Measurements from ENCODE around the gene KMT2C. TPM values are rescaled to one million over a fixed set of nuclear protein-coding genes. Genes with fewer than 3 reads are reported as not detected.

KMT2C gene
- total RNA-seq, 1 experiment from 2014 or later: 8.7 TPM

DNA sequence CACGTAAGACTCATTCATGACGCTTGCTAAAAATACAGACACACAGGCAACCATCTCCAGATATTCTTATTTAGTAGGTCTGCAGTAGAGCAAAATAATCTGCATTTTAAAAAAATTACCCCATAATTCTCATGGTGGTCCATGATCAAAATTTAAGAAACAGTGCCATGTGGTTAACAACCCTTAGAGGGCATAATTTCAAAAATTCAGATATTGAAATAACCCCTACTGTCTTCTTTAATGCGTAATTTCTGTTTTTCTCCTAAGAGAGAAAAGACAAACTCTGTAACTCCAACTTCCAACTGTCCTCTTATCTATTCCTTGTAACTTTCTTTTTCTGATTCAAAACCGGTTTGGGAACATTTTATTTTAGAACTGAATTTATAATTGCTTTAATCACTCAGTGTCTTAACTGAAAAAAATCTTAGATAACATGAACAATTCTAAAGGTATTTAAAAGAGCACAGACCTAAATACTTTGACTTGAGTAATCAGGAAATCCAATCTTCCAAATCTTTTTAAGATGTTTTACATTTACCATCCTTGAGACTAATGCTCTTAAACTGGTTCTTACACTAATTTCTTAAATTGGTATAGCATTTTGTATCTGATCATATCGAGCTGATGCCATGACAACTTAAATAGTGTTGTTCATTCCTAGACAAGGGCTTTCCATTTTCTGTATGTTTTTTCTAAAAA lies 262.3 kb downstream of the KMT2C start:
- no peaks in the 10 kb centered on the region for H3K27me3 ChIP-seq
- no peaks in the 10 kb centered on the region for H3K9me3 ChIP-seq
- no peak for DNase-seq
- no peak overlapping the region for H3K4me3 ChIP-seq
- H3K36me3 ChIP-seq: peaks cover 20% of the 10 kb centered on the region

DNA sequence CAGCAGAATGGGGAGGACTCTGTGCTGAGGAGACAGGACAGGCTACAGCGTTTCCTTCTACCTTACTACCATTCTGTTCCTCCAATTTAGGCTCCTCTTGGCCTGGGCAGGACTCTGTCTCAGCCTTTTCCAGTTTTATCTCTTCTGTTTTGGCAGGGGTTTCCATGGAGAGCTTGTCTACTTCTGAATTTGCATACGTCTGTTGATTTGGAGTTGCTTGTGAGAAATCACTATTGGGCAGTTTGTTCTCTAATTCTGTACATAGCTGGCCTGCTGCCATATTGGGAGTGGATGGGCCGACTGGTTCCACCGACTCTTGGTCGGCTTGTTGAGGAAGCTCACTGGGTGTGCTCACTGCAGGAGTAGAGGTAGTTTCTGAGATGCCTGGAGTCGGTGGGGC lies 273.5 kb downstream of the KMT2C start:
- DNase-seq: no peak
- Histone ChIP-seq H3K9me3 (no peaks in the 10 kb centered on the region), H3K4me3 (no peak overlapping the region), H3K36me3 (peaks cover 25% of the 10 kb centered on the region), H3K27me3 (no peaks in the 10 kb centered on the region)

DNA sequence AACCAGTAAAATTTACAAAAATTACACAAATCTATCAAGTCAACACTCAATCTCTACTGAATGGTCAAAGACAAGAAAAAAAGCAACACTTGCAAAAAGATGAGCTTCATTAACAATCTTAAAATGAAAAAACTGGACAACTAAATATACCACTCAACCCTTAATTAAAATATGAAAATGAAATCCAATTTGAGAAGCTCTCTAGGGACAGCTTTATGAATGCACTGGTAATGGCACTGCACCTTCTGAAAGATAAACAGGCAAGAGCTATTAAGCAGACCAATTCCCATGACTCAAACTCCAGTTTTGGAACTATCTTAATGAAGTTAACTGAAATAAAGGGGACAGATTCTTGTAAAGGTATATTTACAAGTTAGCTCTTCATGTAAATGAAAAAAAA lies 274.6 kb downstream of the KMT2C start:
- DNase-seq: no peak
- no peaks in the 10 kb centered on the region for H3K9me3 ChIP-seq
- H3K36me3 ChIP-seq: peaks cover 21% of the 10 kb centered on the region
- H3K27me3 ChIP-seq: no peaks in the 10 kb centered on the region
- H3K4me3 ChIP-seq: no peak overlapping the region

DNA sequence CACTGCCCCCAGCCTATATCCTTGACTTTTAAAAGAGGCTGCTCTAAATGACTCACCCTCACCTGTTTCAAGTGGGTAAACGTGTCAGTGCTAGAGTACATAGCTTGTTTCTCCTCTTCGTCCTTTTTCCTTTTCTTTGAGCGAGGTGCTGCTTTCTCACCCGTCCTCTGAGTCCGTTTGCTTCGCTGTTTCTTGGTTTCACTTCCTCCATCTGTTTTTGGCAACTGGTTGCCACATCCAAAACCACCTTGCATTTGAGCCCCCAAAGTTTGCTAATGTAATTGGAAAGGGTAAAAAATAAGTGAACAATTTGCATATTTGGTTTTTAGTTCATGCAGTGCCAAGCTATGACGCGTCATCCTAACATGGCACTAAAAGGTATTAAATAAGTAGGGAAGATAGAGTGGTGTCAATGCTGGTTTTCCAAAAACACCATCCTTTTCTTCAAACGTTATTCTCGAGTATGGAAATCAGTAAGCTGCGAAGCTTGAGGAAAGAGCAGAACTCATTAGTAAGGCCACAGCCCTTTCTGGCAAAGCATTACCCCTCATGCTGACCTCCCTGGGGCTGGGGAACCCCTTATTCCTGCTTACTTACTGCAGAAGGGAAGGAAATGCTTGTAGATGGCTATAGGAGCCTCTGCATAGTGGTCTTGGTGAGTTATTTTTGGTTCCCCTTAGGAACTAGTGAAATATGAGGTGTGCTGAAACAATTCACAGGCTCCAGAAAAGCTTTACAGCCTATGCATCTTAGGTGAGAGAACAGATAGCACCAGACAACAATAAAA lies 276.8 kb downstream of the KMT2C start:
- Histone ChIP-seq H3K4me3 (no peak overlapping the region), H3K9me3 (no peaks in the 10 kb centered on the region), H3K27me3 (no peaks in the 10 kb centered on the region), H3K36me3 (peaks cover 18% of the 10 kb centered on the region)
- DNase-seq: no peak

DNA sequence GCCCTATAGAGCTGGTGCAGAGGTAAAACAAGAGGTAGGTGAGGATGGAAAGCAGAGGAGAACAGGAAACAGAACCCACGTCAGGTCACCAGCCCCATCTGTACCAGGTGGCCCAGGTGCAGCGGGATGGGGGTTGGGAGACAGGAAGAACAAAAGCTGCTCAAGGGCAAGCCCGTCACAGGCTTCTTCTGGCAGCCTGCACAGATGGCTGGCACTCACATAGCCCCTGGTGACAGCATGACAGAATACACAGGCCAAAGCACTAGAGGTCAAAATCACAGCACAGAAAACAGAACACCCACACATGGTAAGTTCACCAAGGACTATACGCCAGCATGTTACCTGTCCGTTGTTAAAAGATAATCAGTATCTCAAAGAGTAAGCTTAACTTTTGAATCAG lies 283.5 kb downstream of the KMT2C start:
- Histone ChIP-seq H3K27me3 (no peaks in the 10 kb centered on the region), H3K9me3 (no peaks in the 10 kb centered on the region), H3K4me3 (no peak overlapping the region), H3K36me3 (peaks cover 14% of the 10 kb centered on the region)
- DNase-seq: no peak

DNA sequence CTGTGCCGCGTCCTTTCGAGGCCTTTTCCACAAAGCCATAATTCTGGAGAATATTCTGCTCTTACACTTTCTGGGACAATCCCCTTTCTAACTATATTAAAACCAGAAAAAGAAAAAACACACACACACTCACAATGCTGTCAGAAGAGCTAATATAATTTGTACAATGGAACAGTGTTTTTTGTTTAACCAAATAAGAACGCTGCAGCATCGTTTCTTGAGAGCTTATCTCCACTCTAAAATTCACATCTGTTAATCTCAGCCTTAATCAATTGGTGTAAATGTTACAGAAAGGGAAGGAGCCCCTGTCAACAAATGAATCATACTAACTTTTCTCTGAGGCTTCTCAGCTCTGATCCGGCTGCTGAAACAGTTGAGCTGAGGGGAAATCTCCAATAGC lies 286.4 kb downstream of the KMT2C start:
- Histone ChIP-seq H3K27me3 (no peaks in the 10 kb centered on the region), H3K4me3 (no peak overlapping the region), H3K9me3 (no peaks in the 10 kb centered on the region), H3K36me3 (peaks cover 24% of the 10 kb centered on the region)
- no peak for DNase-seq

DNA sequence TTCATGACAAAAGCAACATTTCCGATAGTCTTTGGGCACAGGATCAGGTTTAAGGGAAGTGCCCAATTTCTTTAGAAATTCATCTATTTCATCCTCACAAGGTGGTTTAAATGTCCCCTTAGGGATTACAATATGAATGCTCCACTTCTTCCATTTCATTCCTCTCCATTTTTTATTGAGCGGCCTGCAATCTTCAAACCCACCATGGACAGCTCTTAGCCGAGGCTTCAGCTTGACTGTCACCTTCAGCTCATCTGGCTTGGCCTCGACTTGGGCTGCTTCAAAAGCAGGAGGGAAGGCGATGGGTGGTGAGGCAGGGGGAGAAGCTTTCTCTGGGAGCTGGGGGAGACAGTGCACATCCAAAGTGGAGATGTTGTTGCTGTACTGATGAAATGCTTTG lies 287.1 kb downstream of the KMT2C start:
- no peak for DNase-seq
- peaks cover 26% of the 10 kb centered on the region for H3K36me3 ChIP-seq
- H3K27me3 ChIP-seq: no peaks in the 10 kb centered on the region
- H3K9me3 ChIP-seq: no peaks in the 10 kb centered on the region
- H3K4me3 ChIP-seq: no peak overlapping the region

DNA sequence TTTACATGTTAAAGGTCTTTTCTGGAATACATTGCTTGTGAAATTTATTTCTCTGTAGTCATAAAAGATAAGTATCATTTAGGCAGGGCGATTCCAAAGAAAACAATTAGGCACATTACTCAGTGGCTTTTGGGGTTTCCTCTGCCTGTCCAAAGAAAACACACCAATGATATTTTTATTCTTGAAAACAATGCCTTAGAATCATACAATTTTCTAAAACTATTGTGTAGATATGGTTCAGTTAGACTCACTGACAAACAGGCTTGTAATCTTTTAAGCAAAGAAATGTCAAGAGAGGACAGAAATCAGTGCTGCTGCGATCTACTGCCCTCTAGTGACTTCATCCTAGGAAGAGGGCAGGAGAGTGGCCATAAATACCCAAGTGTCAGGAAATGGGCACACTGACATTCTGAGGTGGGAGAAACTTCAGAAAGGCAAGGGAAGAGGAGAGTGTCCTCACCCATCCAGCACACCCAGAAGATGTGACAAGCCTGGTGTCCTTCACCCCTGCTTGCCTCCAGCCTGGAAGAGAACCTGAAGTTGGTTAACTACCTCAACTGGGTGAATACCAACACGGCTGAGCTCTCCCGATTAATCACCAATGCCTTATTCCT lies 289.8 kb downstream of the KMT2C start:
- Histone ChIP-seq H3K4me3 (no peak overlapping the region), H3K9me3 (no peaks in the 10 kb centered on the region), H3K36me3 (peaks cover 27% of the 10 kb centered on the region), H3K27me3 (no peaks in the 10 kb centered on the region)
- DNase-seq: peak; percentile 17

DNA sequence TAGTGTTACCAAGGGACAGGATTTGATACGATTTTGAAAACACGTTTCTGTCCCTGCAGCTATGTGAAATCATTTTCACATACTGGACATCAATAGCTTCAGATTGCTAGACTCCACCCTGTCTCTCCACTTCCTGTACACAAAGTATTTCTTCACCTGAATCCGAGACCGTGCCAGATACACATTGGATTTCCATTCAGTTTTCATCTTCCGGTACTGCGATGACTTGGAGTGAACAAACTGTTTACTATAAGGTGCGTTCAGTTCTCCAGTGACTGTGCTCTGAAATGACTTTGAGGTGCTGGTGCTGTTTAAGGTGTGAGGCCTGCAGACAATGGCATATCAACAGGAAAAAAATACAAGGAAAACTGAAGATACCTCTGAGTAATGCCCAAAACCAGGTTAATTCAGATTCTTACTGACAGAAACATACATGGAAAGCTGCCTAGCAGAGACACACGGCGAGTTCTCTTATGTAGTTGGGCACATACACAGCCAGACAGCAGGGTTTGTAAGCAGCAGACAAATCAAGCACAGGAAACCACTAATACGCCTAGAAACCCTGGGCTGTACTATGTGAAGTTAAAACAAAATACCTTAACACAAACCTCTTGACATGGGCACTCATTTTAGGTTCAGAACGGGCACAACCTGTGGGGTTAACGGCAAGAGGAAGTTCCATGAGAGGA lies 291.1 kb downstream of the KMT2C start:
- no peak overlapping the region for H3K4me3 ChIP-seq
- no peak for DNase-seq

DNA sequence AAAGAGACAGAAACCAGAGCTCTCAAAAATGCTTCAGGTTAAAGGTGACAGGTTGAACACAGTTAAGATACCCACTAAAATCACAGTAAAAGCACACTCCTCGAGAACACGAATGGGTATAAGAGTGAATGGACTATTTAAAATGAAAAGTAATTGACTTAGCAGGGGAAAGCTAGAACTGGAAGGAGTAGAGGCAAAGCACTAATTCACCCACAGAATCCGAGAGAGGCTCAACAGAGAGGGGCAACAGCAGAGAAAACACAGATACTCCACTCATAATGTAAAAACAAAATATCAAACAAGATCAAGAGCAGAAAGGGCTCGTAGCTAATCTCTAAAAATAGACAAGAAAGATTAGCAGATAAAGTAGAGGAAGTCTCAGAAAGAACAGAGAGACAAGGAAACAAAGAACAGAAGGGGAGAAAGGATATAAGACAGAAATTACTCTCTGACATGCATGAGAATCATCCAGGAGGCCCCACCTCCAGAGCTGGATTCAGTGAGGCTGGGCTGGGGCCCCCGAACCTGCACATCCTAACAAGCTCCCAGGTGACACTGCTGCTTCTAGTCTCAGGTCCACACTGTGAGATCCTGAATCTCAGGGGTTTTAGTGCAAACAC lies 292.7 kb downstream of the KMT2C start:
- Histone ChIP-seq H3K27me3 (no peaks in the 10 kb centered on the region), H3K36me3 (peaks cover 35% of the 10 kb centered on the region), H3K9me3 (no peaks in the 10 kb centered on the region), H3K4me3 (no peak overlapping the region)
- no peak for DNase-seq

More for the DNA sequence above, 291.1 kb downstream of the KMT2C start:
- H3K9me3 ChIP-seq: no peaks in the 10 kb centered on the region
- H3K36me3 ChIP-seq: peaks cover 31% of the 10 kb centered on the region
- no peaks in the 10 kb centered on the region for H3K27me3 ChIP-seq

DNA sequence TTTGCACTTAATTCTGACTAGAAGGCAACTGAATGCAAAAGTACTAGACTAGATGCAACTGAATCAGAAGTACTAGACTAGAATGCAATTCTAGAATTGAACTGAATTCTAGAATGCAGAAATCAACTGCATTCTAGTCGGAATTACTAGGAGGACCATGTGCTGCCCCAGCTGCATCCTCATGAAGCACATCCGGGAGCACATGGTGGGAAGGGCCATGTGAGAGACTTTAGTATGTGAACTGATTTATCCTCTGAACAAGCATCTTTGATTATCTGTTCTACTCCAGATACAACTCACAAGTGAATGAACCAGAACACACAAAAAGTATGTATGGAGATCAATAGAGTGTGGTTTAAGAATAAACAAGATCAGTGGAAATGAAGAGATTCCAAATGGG lies 295.2 kb downstream of the KMT2C start:
- H3K9me3 ChIP-seq: no peaks in the 10 kb centered on the region
- peaks cover 31% of the 10 kb centered on the region for H3K36me3 ChIP-seq
- no peak for DNase-seq
- H3K27me3 ChIP-seq: no peaks in the 10 kb centered on the region
- no peak overlapping the region for H3K4me3 ChIP-seq

DNA sequence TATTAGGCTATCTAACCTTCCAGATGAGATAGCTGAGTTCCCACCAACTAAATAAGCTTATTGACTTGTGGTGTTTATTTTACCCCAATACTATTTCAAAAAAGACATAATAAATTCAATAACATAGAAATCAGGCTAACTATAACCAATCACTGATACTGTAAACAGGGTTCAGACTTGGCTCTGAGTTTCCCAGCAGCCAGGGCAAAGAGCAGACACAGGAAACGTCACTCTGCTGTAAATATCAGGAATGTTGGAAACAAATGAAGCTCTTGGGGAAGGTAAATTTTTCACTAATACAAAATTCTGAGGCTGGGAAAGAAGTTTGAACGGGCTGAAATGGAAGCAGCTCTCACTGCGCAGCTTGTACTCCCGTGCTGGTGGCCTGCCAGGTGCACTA lies 295.7 kb downstream of the KMT2C start:
- no peak for DNase-seq
- Histone ChIP-seq H3K27me3 (no peaks in the 10 kb centered on the region), H3K9me3 (no peaks in the 10 kb centered on the region), H3K4me3 (no peak overlapping the region), H3K36me3 (peaks cover 27% of the 10 kb centered on the region)

DNA sequence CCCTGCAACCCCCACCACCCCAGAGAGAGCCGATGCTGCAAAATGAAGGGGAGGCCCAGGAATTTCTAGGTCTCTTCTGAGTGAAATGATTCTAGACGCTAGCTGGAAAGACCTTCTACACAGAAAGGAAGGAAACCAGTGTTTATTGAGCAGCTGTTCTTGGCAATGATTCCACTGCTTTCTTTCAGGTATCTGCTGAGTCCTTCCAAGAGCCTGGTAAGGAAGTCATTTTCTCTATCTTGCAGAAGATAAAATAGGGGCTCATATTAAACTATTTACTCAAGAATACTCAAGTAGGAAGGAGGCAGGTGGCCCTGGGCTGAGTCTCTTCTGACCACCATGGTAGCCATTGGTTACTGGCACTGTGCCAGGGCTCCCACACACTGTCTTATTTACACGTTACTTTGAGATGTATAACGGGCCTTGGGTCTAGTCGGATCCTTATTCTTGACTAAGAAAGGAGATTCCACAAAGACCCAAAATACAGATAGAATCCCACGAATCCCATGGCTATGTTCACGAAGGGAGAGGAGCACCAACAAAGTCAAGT lies 298.3 kb downstream of the KMT2C start:
- no peak for DNase-seq
- H3K9me3 ChIP-seq: no peaks in the 10 kb centered on the region
- H3K4me3 ChIP-seq: no peak overlapping the region
- H3K27me3 ChIP-seq: no peaks in the 10 kb centered on the region
- peaks cover 18% of the 10 kb centered on the region for H3K36me3 ChIP-seq

DNA sequence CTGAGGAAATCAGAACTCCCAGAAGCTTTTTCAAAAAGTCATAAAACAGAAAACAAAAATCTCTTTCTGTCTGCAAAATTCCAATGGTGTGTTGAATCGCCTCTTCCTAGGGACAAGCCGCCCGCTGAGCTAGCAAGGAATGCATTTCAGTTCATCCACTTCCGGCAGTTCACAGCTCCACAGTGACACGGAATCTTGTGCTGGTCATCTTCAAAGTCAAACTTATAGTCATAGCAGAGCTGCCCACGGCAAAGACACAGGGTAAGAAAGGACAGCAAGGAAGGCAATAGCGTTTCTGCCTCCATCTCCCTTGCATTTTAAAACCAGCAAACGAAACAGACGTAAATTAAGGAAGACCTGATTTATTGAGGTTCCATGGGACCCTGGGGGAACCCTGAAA lies 299.1 kb downstream of the KMT2C start:
- Histone ChIP-seq H3K27me3 (no peaks in the 10 kb centered on the region), H3K36me3 (peaks cover 10% of the 10 kb centered on the region), H3K4me3 (no peak overlapping the region), H3K9me3 (no peaks in the 10 kb centered on the region)
- DNase-seq: no peak

DNA sequence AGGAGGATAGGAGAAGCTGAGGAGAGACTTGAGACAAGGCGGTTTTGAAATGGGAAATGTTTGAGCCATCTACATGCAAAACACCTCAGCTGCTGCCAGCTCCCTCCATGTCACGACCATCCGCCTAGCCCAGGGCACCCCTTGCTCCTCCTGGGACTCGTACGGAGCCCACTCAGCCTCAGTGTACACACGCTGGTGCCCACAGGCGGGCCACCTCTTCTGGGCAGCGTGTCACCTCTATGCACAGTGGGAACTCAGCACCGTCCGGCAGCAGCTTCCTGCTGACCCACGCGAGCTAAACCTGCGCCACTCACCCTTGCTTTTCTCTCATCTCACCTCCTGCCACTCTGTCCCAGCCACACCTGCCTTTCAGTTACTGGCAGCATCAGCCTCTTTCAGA lies 302.0 kb downstream of the KMT2C start:
- H3K4me3 ChIP-seq: no peak overlapping the region

DNA sequence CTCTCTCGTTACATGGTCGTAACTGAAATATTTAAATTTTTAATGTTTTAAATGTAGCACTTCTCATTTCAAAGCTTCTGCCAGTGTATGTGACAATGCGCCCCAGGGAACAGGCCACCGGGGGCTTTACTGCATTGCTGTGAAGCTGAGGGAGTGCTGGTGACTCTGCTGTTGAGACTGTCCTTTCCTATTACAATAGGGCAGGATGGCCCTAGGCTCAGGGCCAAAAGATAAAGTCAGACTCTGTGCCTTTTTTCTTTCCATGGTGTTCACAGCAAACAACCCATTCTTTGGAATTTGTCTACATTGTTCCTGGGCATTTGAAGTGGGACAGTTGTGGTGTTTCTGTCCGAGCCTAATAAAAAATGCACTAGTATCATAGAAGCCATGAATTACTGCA lies 303.0 kb downstream of the KMT2C start:
- no peaks in the 10 kb centered on the region for H3K27me3 ChIP-seq
- no peak for DNase-seq
- H3K36me3 ChIP-seq: no peaks in the 10 kb centered on the region; the same call in 1 of the 2 replicates
- H3K4me3 ChIP-seq: no peak overlapping the region
- no peaks in the 10 kb centered on the region for H3K9me3 ChIP-seq

More for the DNA sequence above, 302.0 kb downstream of the KMT2C start:
- Histone ChIP-seq H3K27me3 (no peaks in the 10 kb centered on the region), H3K9me3 (no peaks in the 10 kb centered on the region), H3K36me3 (no peaks in the 10 kb centered on the region; the same call in 1 of the 2 replicates)
- DNase-seq: no peak

Measured in MG63 (cell line).